GM20431 (cell line): ENCODE results near the gene CASS4.

Experiments
- in situ Hi-C: fragments of 300-500 bp; cut with MseI, MboI; formaldehyde crosslinking; loops from one replicate; pipeline ENCODE4 v1.15.0; 2020; ENCODE audit warnings: low sequenced_read_pairs; ENCODE audit not compliant: unreplicated experiment

The CASS4 gene

GRCh38 chr20:56422076-56422823 is 10.2 kb downstream of the CASS4 start:
- in situ Hi-C loops: no loop called here

- in situ Hi-C loops: no loop called here
Observed at GRCh38 chr20:56422824-56423189, 10.7 kb downstream of the CASS4 start.

GRCh38 chr20:56423211-56423610 is 11.2 kb downstream of the CASS4 start:
- in situ Hi-C loops: no loop called here

DNA sequence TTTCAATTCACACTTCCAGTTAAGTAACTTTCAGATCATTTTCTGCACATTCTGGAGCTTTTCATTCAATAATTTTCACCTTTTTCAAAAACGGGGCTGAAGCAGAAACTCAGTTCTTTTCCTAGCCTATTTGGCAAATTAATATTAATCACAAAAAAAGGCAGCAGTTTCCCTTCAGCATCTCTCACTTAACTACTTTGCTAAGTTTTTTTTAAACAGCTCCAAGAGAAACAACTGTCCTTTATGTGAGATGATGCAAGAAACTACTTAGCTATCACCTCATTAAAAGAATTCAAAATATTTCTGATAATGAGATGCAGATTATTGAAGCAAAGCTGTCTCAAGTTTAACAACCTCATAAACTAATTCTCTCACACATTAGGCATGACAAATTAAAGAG is 11.8 kb downstream of the CASS4 start:
- in situ Hi-C loops: no loop called here

DNA sequence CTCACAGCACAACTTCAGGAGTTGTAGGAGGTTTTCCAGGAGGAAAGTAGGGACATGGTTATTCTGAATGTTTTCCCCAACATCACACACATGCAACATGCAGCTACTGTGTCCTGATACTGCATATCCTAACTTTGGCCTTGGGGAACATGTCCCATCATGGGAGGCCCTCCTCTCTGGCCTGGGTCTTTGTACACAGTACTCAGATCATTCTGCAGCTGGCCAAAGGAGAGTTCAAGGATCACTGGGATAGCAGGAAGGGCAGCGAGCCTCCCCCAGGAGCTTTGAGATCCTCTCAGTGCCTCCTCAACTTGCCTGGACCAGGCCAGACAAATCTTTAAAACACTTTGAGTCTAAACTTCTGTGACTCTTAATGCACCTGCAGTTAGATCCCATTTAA is 12.9 kb downstream of the CASS4 start:
- in situ Hi-C loops: no loop called here

GRCh38 chr20:56426026-56426425 is 14.0 kb downstream of the CASS4 start:
- in situ Hi-C loops: no loop called here

GRCh38 chr20:56426926-56427325 is 14.9 kb downstream of the CASS4 start:
- in situ Hi-C loops: no loop called here

DNA sequence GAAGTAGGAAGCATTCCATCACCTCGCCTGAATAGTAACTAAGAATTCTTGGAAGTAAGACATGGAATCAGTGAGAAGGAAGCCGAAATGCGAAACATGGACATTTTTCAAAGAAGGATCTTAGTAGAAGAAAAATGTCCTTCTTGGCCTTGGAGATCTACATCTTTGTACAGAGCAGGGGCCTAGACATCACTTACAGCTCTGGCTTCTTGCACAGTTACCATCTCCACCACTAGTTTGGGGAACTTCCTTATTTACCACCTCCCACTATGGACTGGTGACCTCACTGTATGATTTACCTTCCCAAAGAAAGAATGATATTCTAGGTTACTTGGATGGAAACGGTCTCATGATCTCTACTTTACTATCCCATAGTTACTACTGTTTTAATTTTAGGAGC is 15.7 kb downstream of the CASS4 start:
- in situ Hi-C loops: no loop called here

- in situ Hi-C loops: no loop called here
Observed at GRCh38 chr20:56428410-56428809, 16.4 kb downstream of the CASS4 start.

GRCh38 chr20:56428881-56429280 is 16.8 kb downstream of the CASS4 start:
- in situ Hi-C loops: no loop called here

GRCh38 chr20:56429502-56429901 is 17.4 kb downstream of the CASS4 start:
- in situ Hi-C loops: no loop called here

- in situ Hi-C loops: no loop called here
Observed at GRCh38 chr20:56429941-56430340, 17.9 kb downstream of the CASS4 start.

- in situ Hi-C loops: no loop called here
Observed at GRCh38 chr20:56430461-56430860, 18.4 kb downstream of the CASS4 start.

- in situ Hi-C loops: no loop called here
Observed at GRCh38 chr20:56430957-56431356, 18.9 kb downstream of the CASS4 start.

GRCh38 chr20:56431471-56431870 is 19.4 kb downstream of the CASS4 start:
- in situ Hi-C loops: no loop called here

GRCh38 chr20:56433221-56433879 is 21.3 kb downstream of the CASS4 start:
- in situ Hi-C loops: no loop called here

DNA sequence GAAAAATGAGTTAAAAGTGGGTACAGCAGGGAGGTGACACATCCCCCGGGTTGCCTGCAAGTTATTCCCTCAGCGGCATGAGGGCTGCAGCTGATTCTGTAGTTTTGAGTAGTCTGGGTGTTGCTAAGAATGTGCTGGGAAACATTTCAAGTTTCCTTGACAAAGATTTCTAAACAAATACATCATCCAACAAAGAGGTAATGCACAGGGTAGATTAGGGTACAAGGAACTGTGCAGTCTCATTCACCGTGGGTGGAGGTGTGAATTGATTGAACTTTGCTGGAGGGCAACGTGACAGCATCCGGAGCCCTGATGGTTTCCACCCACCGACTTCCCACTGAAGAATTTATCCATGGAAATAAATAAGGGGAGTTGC is 21.8 kb downstream of the CASS4 start:
- in situ Hi-C loops: no loop called here

GRCh38 chr20:56437196-56437960 is 25.3 kb downstream of the CASS4 start:
- in situ Hi-C loops: no loop called here

DNA sequence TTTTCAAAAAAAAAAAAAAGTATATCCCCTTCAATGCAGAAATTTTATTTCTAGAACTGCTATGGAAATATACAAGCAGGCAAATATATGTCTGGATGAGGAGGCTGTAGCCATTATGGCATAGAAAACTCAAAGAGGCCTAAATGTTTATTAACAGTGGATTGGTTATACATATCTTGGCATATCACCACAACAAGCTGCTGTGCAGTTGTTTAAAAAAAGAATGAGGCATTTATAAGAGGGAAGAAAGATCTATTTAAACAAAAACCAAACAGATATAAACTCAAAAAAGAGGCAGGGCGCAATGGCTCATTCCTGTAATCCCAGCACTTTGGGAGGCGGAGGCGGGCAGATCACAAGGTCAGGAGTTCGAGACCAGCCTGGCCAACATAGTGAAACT is 26.2 kb downstream of the CASS4 start:
- in situ Hi-C loops: no loop called here

DNA sequence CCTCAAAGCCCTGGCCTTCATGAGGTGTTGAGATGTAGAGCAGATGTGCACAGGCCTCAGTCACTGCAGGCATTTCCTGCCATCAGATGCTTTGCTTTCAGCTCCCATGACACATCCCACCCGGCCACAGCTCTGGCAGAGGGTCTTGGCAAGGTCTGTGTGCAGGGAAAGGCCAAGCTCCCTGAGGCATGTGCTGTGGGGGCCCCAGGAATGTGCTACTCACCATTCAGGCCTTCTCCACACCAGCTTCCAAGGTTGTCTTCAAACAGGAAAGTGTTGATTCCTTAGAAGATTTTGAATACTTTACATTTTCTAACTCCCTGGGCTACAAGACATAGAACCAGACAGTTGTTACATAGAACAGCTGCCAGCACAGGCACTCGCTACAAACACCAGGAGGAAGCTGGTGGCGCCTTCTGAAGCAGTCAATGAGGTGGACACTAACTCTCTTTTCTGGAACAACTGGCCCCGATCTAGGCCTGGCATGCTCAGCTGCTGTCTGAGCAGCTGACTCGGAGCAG is 27.8 kb downstream of the CASS4 start:
- in situ Hi-C loops: no loop called here
